D721Med (cell line): ENCODE data around the gene GJA1.

Experiments used
- DNase-seq: peaks from one replicate; pipeline ENCODE4 v3.0.0; 2011; ENCODE audit warnings: low spot score; ENCODE audit not compliant: insufficient read length
- FAIRE-seq: peaks from 2 replicates; lab custom pipeline; 2011; peaks lifted over from hg19 to GRCh38; lab: Jason Lieb, UNC
- CTCF ChIP-seq: IDR thresholded peaks from 2 replicates; pipeline ENCODE4 v1.5.1; 2012; ENCODE audit warnings: mild to moderate bottlenecking, control low read depth; ENCODE audit not compliant: insufficient read depth; ENCODE audit errors: missing control alignments

The GJA1 gene

GRCh38 chr6:121403964-121404363, 31.5 kb upstream of the GJA1 start:
- DNase-seq (no peak), FAIRE-seq (no peak)
- no peak for TF ChIP-seq CTCF

- FAIRE-seq = no peak
- TF ChIP-seq CTCF = no peak
These were observed 30.1 kb upstream of the GJA1 start for GRCh38 chr6:121405306-121405705.

GRCh38 chr6:121408321-121408720, 27.1 kb upstream of the GJA1 start:
- DNase-seq (no peak), FAIRE-seq (no peak)
- TF ChIP-seq CTCF = no peak

More at GRCh38 chr6:121405306-121405705, 30.1 kb upstream of the GJA1 start:
- DNase-seq = no peak

GRCh38 chr6:121413879-121414278, 21.6 kb upstream of the GJA1 start:
- no peak for FAIRE-seq
- no peak for TF ChIP-seq CTCF
- no peak for DNase-seq

- DNase-seq = no peak
- no peak for TF ChIP-seq CTCF
- FAIRE-seq = no peak
These were observed 17.1 kb upstream of the GJA1 start for GRCh38 chr6:121418346-121418745.

- DNase-seq (no peak), FAIRE-seq (no peak)
- TF ChIP-seq CTCF = no peak
These were observed 8.8 kb upstream of the GJA1 start for GRCh38 chr6:121426686-121427085.

- no peak for TF ChIP-seq CTCF
- DNase-seq = no peak
- no peak for FAIRE-seq
These were observed 6.3 kb upstream of the GJA1 start for GRCh38 chr6:121428872-121429756.
